ENCODE results near the gene C1D. TPM values are rescaled to one million over a fixed set of nuclear protein-coding genes. Genes with fewer than 3 reads are reported as not detected.

The C1D gene
- total RNA-seq, 1 donor from 2014 or later = 66.6 TPM

DNA sequence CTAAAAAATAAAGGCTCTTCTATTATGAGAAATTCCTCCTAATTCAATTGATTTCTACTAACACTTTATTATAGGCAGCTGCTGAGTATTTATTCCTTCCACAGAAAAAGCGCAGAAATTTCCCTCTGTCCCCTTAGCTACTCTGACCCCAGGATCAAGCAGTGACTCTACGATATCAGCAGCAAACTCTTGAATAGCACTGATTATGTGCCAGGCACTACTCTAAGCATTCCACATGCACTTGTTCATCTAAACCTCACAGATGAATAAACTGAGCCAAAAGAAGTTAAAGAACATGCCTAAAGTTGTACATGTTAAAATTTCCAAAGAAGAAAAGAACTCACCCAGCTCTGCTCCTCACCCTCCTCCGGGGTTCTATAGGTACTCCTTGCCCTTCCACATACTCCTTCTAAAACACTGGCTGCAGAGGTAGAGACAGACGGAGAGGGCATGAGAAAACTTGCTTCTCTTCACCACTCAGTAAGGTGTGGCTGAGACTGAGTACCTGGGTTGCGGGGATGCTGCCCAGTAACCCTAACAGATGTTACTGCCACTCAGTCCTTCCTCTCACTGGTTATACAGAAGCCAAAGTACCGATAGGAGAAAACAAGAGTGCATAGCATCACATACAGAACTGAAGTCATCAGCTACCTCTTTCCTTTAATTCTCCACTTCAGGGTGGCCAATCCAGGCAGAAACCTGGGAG is 9.9 kb downstream of the C1D start:
- H2AFZ ChIP-seq (replicated peaks) = no peak overlapping the region
- no peak overlapping the region for H3K4me2 ChIP-seq
- Mint-ChIP-seq H3K4me3 (no peak overlapping the region), H3K9me3 (no peaks in the 10 kb centered on the region), H3K36me3 (no peaks in the 10 kb centered on the region), H3K4me1 (no peaks in the 10 kb centered on the region), H3K27me3 (ENCODE audit: insufficient read depth, low read depth) (no peaks in the 10 kb centered on the region), H3K27ac (no peak overlapping the region)
- no peak overlapping the region for H3K4me3 ChIP-seq
- no peaks in the 10 kb centered on the region for H3F3A ChIP-seq (ENCODE audit: low read depth)
- no peaks in the 10 kb centered on the region for H3K4me1 ChIP-seq
- no peak overlapping the region for H3K27ac ChIP-seq
- no peak for TF ChIP-seq EZH2 (IDR thresholded peaks at IDR 0.05)
- H3K27me3 ChIP-seq = no peaks in the 10 kb centered on the region
- H4K20me1 ChIP-seq (ENCODE audit: low read depth) = peaks cover 66% of the 10 kb centered on the region
- DNase-seq (ENCODE audit: low spot score) = no peak
- no peaks in the 10 kb centered on the region for H3K9me3 ChIP-seq (ENCODE audit: low read depth)
- peaks cover 100% of the 10 kb centered on the region for H3K79me2 ChIP-seq (ENCODE audit: low read depth)
- H3K9ac ChIP-seq = no peak overlapping the region
- H3K36me3 ChIP-seq = no peaks in the 10 kb centered on the region

GRCh38 chr2:68050353-68050752 is 12.5 kb downstream of the C1D start:
- no peaks in the 10 kb centered on the region for H3K9me3 ChIP-seq (ENCODE audit: low read depth)
- no peak overlapping the region for H3K27ac ChIP-seq
- H3K9me3 Mint-ChIP-seq = no peaks in the 10 kb centered on the region
- H3K27me3 Mint-ChIP-seq (ENCODE audit: insufficient read depth, low read depth) = no peaks in the 10 kb centered on the region
- no peaks in the 10 kb centered on the region for H3K4me1 Mint-ChIP-seq
- H3K36me3 ChIP-seq = no peaks in the 10 kb centered on the region
- H3K4me2 ChIP-seq = no peak overlapping the region
- no peaks in the 10 kb centered on the region for H3K36me3 Mint-ChIP-seq
- H2AFZ ChIP-seq (replicated peaks) = no peak overlapping the region
- no peak overlapping the region for H3K9ac ChIP-seq
- no peak for DNase-seq (ENCODE audit: low spot score)
- H3F3A ChIP-seq (ENCODE audit: low read depth) = no peaks in the 10 kb centered on the region
- H3K4me3 Mint-ChIP-seq = no peak overlapping the region
- H3K4me3 ChIP-seq = no peak overlapping the region
- no peak overlapping the region for H3K27ac Mint-ChIP-seq
- peaks cover 48% of the 10 kb centered on the region for H4K20me1 ChIP-seq (ENCODE audit: low read depth)
- H3K79me2 ChIP-seq (ENCODE audit: low read depth) = peaks cover 83% of the 10 kb centered on the region
- no peak for TF ChIP-seq EZH2 (IDR thresholded peaks at IDR 0.05)
- TF ChIP-seq CTCF (IDR thresholded peaks at IDR 0.05) = no peak
- no peak for TF ChIP-seq EZH2phosphoT487 (IDR thresholded peaks at IDR 0.05)
- H3K4me1 ChIP-seq = no peaks in the 10 kb centered on the region
- H3K27me3 ChIP-seq = no peaks in the 10 kb centered on the region

DNA sequence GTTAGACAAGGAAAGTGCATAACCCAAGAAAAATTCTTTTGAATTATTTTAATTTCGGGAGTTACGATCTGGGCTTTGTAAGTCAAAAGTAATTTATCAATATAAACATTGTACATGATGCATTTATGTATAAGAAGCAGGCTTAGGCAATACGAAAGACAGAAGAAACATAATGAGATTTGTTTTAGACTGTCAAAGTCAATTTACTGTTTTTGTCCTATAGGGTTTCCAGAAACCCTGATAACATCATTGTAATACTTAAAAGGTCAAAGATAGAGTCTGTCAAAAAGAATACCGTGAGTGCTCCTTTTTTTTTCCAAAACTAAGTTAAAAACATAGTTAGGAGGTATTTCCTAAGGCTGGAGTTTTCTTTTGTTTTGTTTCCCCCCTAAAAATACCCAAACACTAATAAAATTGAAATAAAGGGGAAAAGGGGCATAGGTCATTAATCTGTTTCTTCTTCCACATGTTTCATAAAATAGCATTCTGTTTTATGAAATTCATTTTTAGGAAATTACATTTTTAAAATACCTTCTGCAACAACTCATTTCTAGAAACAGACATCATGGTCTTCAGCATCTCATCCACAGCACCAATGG is 16.1 kb downstream of the C1D start:
- no peaks in the 10 kb centered on the region for H3K4me1 Mint-ChIP-seq
- no peak overlapping the region for H3K4me2 ChIP-seq
- no peak for DNase-seq (ENCODE audit: low spot score)
- H3K79me2 ChIP-seq (ENCODE audit: low read depth) = peaks cover 46% of the 10 kb centered on the region
- no peaks in the 10 kb centered on the region for H3K27me3 Mint-ChIP-seq (ENCODE audit: insufficient read depth, low read depth)
- H3K27ac ChIP-seq = no peak overlapping the region
- H3K36me3 Mint-ChIP-seq = peaks cover 5% of the 10 kb centered on the region
- no peaks in the 10 kb centered on the region for H3K4me1 ChIP-seq
- H3K36me3 ChIP-seq = no peaks in the 10 kb centered on the region
- H3K27ac Mint-ChIP-seq = no peak overlapping the region
- no peak overlapping the region for H3K4me3 Mint-ChIP-seq
- H2AFZ ChIP-seq (replicated peaks) = no peak overlapping the region
- TF ChIP-seq EZH2phosphoT487 (IDR thresholded peaks at IDR 0.05) (no peak), EZH2 (IDR thresholded peaks at IDR 0.05) (no peak), CTCF (IDR thresholded peaks at IDR 0.05) (no peak)
- H3K9ac ChIP-seq = no peak overlapping the region
- H3K9me3 ChIP-seq (ENCODE audit: low read depth) = no peaks in the 10 kb centered on the region
- no peaks in the 10 kb centered on the region for H3K9me3 Mint-ChIP-seq
- H3K4me3 ChIP-seq = no peak overlapping the region
- no peaks in the 10 kb centered on the region for H3F3A ChIP-seq (ENCODE audit: low read depth)
- H4K20me1 ChIP-seq (ENCODE audit: low read depth) = peaks cover 21% of the 10 kb centered on the region
- H3K27me3 ChIP-seq = no peaks in the 10 kb centered on the region

DNA sequence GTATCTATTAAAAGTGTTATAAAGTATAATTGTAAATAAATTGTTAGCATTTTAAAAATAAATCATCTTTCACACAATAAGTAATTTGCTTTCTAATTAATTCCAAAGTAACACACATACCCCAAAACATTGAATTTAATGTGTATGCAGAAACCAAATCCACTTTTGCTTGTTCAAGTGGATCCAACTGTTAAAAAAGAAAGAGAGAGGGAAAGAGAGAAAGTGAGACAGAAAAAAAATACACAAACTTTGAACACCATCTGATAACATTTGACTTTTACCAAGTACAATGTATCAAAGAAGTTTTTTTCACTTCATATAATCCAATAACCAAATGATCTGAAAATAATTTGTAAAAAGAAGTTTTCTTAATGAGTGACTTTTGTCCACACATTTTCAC is 16.6 kb downstream of the C1D start:
- H3K4me3 Mint-ChIP-seq = no peak overlapping the region
- Histone ChIP-seq H3K4me3 (no peak overlapping the region), H4K20me1 (ENCODE audit: low read depth) (peaks cover 21% of the 10 kb centered on the region), H3K27ac (no peak overlapping the region), H3K4me2 (no peak overlapping the region), H3K79me2 (ENCODE audit: low read depth) (peaks cover 41% of the 10 kb centered on the region), H3K4me1 (no peaks in the 10 kb centered on the region), H3K27me3 (no peaks in the 10 kb centered on the region), H3K36me3 (no peaks in the 10 kb centered on the region), H3F3A (ENCODE audit: low read depth) (no peaks in the 10 kb centered on the region), H3K9me3 (ENCODE audit: low read depth) (no peaks in the 10 kb centered on the region), H3K9ac (no peak overlapping the region), H2AFZ (replicated peaks) (no peak overlapping the region)
- no peak for TF ChIP-seq EZH2phosphoT487 (IDR thresholded peaks at IDR 0.05)
- TF ChIP-seq CTCF (IDR thresholded peaks at IDR 0.05) = no peak
- no peak for TF ChIP-seq EZH2 (IDR thresholded peaks at IDR 0.05)
- H3K36me3 Mint-ChIP-seq = peaks cover 5% of the 10 kb centered on the region
- no peaks in the 10 kb centered on the region for H3K27me3 Mint-ChIP-seq (ENCODE audit: insufficient read depth, low read depth)
- H3K4me1 Mint-ChIP-seq = no peaks in the 10 kb centered on the region
- no peaks in the 10 kb centered on the region for H3K9me3 Mint-ChIP-seq
- H3K27ac Mint-ChIP-seq = no peak overlapping the region
- DNase-seq (ENCODE audit: low spot score) = no peak

All from neural progenitor cell (in vitro differentiated cells).